Esophagus muscularis mucosa (tissue), 4 donors: ENCODE data around the gene XRCC1.

Experiments
- EP300 ChIP-seq: sonication (generic); formaldehyde crosslinking; IDR thresholded peaks from one replicate; pipeline ENCODE4 v1.6.1; 2017; ENCODE audit warnings: antibody characterized with exemption
- POLR2A ChIP-seq: fragments of 450-650 bp; IDR thresholded peaks from one replicate; pipeline ENCODE4 v1.6.1; 2017; ENCODE audit warnings: antibody characterized with exemption, moderate library complexity, mild to moderate bottlenecking, low read depth
- TF ChIP-seq, protein P1 (sequence below), 3 experiments: fragments of 200-600 bp in 2 of 3; fragments of 450-650 bp in 1 of 3; sonication (generic) in 2 of 3; IDR thresholded peaks; one replicate each; pipeline ENCODE4 v1.5.1; 2017 to 2019; ENCODE audit warnings: antibody characterized with exemption in 3 of 3, mild to moderate bottlenecking in 2 of 3, moderate library complexity in 1 of 3

DNA sequence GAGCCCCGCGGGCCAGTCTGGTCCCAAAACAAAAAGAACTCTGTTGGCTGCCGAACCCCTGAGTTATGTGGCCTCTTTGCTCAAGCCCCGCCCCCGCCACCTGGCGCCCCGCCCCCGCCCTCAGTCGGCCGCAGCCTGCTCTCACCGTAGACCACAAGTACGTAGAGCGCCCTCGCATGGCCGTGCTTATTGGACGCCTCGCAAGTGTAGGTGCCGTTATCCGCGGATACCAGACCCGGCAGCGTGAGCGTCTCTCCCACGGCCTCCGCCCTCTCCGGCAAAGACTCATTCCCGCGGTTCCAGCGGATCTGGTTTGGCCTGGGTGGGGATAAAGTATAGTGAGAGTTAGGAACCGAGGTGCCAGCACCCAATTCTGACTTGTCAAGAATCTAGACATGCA lies 49.6 kb upstream of the XRCC1 start:
- TF ChIP-seq, protein P1, sequence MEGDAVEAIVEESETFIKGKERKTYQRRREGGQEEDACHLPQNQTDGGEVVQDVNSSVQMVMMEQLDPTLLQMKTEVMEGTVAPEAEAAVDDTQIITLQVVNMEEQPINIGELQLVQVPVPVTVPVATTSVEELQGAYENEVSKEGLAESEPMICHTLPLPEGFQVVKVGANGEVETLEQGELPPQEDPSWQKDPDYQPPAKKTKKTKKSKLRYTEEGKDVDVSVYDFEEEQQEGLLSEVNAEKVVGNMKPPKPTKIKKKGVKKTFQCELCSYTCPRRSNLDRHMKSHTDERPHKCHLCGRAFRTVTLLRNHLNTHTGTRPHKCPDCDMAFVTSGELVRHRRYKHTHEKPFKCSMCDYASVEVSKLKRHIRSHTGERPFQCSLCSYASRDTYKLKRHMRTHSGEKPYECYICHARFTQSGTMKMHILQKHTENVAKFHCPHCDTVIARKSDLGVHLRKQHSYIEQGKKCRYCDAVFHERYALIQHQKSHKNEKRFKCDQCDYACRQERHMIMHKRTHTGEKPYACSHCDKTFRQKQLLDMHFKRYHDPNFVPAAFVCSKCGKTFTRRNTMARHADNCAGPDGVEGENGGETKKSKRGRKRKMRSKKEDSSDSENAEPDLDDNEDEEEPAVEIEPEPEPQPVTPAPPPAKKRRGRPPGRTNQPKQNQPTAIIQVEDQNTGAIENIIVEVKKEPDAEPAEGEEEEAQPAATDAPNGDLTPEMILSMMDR (IDR thresholded peaks at IDR 0.05): no peak
- TF ChIP-seq EP300: no peak
- TF ChIP-seq POLR2A: no peak
